HEK293 (cell line): ENCODE data around the gene CETP.

Experiments
- CTCF ChIA-PET: fragments of 350-600 bp; formaldehyde crosslinking; extraction: SDS; loops from one replicate; lab custom pipeline; 2021; ENCODE audit warnings: antibody characterized with exemption; lab: Yijun Ruan, JAX
- POLR2A ChIA-PET: fragments of 300-600 bp; formaldehyde crosslinking; extraction: SDS; loops from one replicate; lab custom pipeline; 2020; ENCODE audit warnings: antibody characterized with exemption, inconsistent platforms; lab: Yijun Ruan, JAX
- H3K27ac ChIP-seq: fragments of 200-500 bp; sonication (Bioruptor generic); 2 replicates; pipeline ENCODE4 v1.5.1; 2014; ENCODE audit warnings: low read depth, low read length, control low read depth, inconsistent platforms; ENCODE audit errors: extremely low read depth
- H3K36me3 ChIP-seq, 2 experiments: fragments of 200-500 bp in 1 of 2; sonication (Bioruptor generic) in 1 of 2; 1 replicate in 1 of 2; 2 replicates in 1 of 2; pipeline ENCODE4 v1.5.1; 2014 to 2017; ENCODE audit warnings: inconsistent platforms in 2 of 2, low read length in 2 of 2; ENCODE audit not compliant: control insufficient read depth in 2 of 2, insufficient read depth in 1 of 2
- H3K4me1 ChIP-seq: fragments of 200-500 bp; sonication (Bioruptor generic); 2 replicates; pipeline ENCODE4 v1.5.1; 2014; ENCODE audit warnings: mild to moderate bottlenecking, low read length, inconsistent platforms; ENCODE audit not compliant: control insufficient read depth, insufficient read depth
- H3K4me3 ChIP-seq: 2 replicates; pipeline ENCODE4 v1.5.1; 2011; ENCODE audit warnings: low read depth, mild to moderate bottlenecking, control low read depth, low read length, moderate library complexity
- H3K9me3 ChIP-seq: fragments of 200-500 bp; sonication (Bioruptor generic); 2 replicates; pipeline ENCODE4 v1.5.1; 2014; ENCODE audit warnings: low read depth, low read length, inconsistent platforms; ENCODE audit not compliant: control insufficient read depth, insufficient read depth
- FEZF1 ChIP-seq: fragments of 450-650 bp; formaldehyde crosslinking; IDR thresholded peaks from 2 replicates; pipeline ENCODE4 v1.5.1; 2016; ENCODE audit warnings: missing biosample characterization, missing genetic modification characterization
- KLF1 ChIP-seq: fragments of 450-650 bp; formaldehyde crosslinking; IDR thresholded peaks from 2 replicates; pipeline ENCODE4 v1.5.1; 2016; ENCODE audit warnings: missing biosample characterization, missing genetic modification characterization
- MYNN ChIP-seq: fragments of 450-650 bp; formaldehyde crosslinking; IDR thresholded peaks from 2 replicates; pipeline ENCODE4 v1.5.1; 2016; ENCODE audit warnings: missing biosample characterization, missing genetic modification characterization, borderline replicate concordance
- PRDM6 ChIP-seq: fragments of 450-650 bp; formaldehyde crosslinking; IDR thresholded peaks from 2 replicates; pipeline ENCODE4 v1.5.1; 2017; ENCODE audit warnings: missing biosample characterization, missing genetic modification characterization
- SP2 ChIP-seq: fragments of 450-650 bp; formaldehyde crosslinking; IDR thresholded peaks from 2 replicates; pipeline ENCODE4 v1.5.1; 2016; ENCODE audit warnings: missing biosample characterization, missing genetic modification characterization
- SP3 ChIP-seq: fragments of 450-650 bp; formaldehyde crosslinking; IDR thresholded peaks from 2 replicates; pipeline ENCODE4 v1.5.1; 2016; ENCODE audit warnings: missing biosample characterization, missing genetic modification characterization
- TSHZ1 ChIP-seq: fragments of 450-650 bp; formaldehyde crosslinking; IDR thresholded peaks from 2 replicates; pipeline ENCODE4 v1.5.1; 2016; ENCODE audit warnings: missing biosample characterization, missing genetic modification characterization, borderline replicate concordance
- YY1 ChIP-seq: fragments of 450-650 bp; formaldehyde crosslinking; IDR thresholded peaks from 2 replicates; pipeline ENCODE4 v1.5.1; 2018; ENCODE audit warnings: missing biosample characterization, missing genetic modification characterization
- ZBTB20 ChIP-seq: fragments of 450-650 bp; formaldehyde crosslinking; IDR thresholded peaks from 2 replicates; pipeline ENCODE4 v1.5.1; 2016; ENCODE audit warnings: missing biosample characterization, missing genetic modification characterization
- ZNF112 ChIP-seq: fragments of 450-650 bp; formaldehyde crosslinking; IDR thresholded peaks from 2 replicates; pipeline ENCODE4 v1.5.0; 2017; ENCODE audit warnings: missing biosample characterization, missing genetic modification characterization
- ZNF121 ChIP-seq: fragments of 450-650 bp; formaldehyde crosslinking; IDR thresholded peaks from 2 replicates; pipeline ENCODE4 v1.5.1; 2016; ENCODE audit warnings: missing biosample characterization, missing genetic modification characterization
- ZNF19 ChIP-seq: fragments of 450-650 bp; formaldehyde crosslinking; IDR thresholded peaks from 2 replicates; pipeline ENCODE4; 2016; ENCODE audit warnings: missing biosample characterization, missing genetic modification characterization, low read depth
- ZNF335 ChIP-seq: fragments of 450-650 bp; formaldehyde crosslinking; conservative IDR thresholded peaks from 2 replicates; pipeline ENCODE4 v1.5.1; 2016; ENCODE audit warnings: missing biosample characterization, missing genetic modification characterization
- ZNF404 ChIP-seq: fragments of 450-650 bp; formaldehyde crosslinking; IDR thresholded peaks from 2 replicates; pipeline ENCODE4 v1.5.1; 2017; ENCODE audit warnings: missing biosample characterization, missing genetic modification characterization
- ZNF513 ChIP-seq: fragments of 450-650 bp; IDR thresholded peaks from 2 replicates; pipeline ENCODE4 v1.5.1; 2018; ENCODE audit warnings: missing biosample characterization, missing genetic modification characterization
- ZNF596 ChIP-seq: fragments of 450-650 bp; IDR thresholded peaks from 2 replicates; pipeline ENCODE4 v1.5.0; 2018; ENCODE audit warnings: missing biosample characterization, mild to moderate bottlenecking, missing genetic modification characterization, moderate library complexity
- ZNF629 ChIP-seq: fragments of 450-650 bp; formaldehyde crosslinking; IDR thresholded peaks from 2 replicates; pipeline ENCODE4 v1.5.1; 2017; ENCODE audit warnings: missing biosample characterization, missing genetic modification characterization
- ZNF692 ChIP-seq: fragments of 450-650 bp; formaldehyde crosslinking; IDR thresholded peaks from 2 replicates; pipeline ENCODE4 v1.5.1; 2016; ENCODE audit warnings: missing biosample characterization, missing genetic modification characterization
- ZNF777 ChIP-seq: fragments of 450-650 bp; formaldehyde crosslinking; IDR thresholded peaks from 2 replicates; pipeline ENCODE4 v1.5.1; 2017; ENCODE audit warnings: missing biosample characterization, missing genetic modification characterization, borderline replicate concordance
- ZXDB ChIP-seq: fragments of 450-650 bp; formaldehyde crosslinking; IDR thresholded peaks from 2 replicates; pipeline ENCODE4 v1.5.1; 2016; ENCODE audit warnings: missing biosample characterization, missing genetic modification characterization
- TF ChIP-seq, protein P1 (sequence below): fragments of 450-650 bp; formaldehyde crosslinking; IDR thresholded peaks from 2 replicates; pipeline ENCODE4 v1.5.1; 2016; ENCODE audit warnings: missing biosample characterization, missing genetic modification characterization

The CETP gene

GRCh38 chr16:56930486-56931270 lies 31.1 kb upstream of the CETP start (continued):
- no peak for TF ChIP-seq ZNF121 (tag by site-specific recombination)
- peak; percentile 65; the same call in 1 of the 2 replicates for TF ChIP-seq TSHZ1 (tag by site-specific recombination)
- TF ChIP-seq FEZF1 (tag by site-specific recombination) = no peak
- TF ChIP-seq, protein P1, sequence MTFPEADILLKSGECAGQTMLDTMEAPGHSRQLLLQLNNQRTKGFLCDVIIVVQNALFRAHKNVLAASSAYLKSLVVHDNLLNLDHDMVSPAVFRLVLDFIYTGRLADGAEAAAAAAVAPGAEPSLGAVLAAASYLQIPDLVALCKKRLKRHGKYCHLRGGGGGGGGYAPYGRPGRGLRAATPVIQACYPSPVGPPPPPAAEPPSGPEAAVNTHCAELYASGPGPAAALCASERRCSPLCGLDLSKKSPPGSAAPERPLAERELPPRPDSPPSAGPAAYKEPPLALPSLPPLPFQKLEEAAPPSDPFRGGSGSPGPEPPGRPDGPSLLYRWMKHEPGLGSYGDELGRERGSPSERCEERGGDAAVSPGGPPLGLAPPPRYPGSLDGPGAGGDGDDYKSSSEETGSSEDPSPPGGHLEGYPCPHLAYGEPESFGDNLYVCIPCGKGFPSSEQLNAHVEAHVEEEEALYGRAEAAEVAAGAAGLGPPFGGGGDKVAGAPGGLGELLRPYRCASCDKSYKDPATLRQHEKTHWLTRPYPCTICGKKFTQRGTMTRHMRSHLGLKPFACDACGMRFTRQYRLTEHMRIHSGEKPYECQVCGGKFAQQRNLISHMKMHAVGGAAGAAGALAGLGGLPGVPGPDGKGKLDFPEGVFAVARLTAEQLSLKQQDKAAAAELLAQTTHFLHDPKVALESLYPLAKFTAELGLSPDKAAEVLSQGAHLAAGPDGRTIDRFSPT (tag by site-specific recombination) = no peak
- no peak for TF ChIP-seq ZBTB20 (tag by site-specific recombination)
- TF ChIP-seq, all 188 proteins: peak for 10

- peak overlapping the region; percentile 56; the same call in 1 of the 2 replicates for H3K27ac ChIP-seq
- POLR2A ChIA-PET = interaction anchor here (0.5 to 3.3 kb wide), 13 partner anchors 10 to 70 kb away, joined by 3 to 16 read pairs (median 4); no protein-coding TSS in a partner anchor
- peaks cover 4 to 16% of the 10 kb centered on the region in 2 experiments; a peak in 2 of 3 replicates for H3K36me3 ChIP-seq
- H3K9me3 ChIP-seq = no peaks in the 10 kb centered on the region
- peak overlapping the region; percentile 44 for H3K4me3 ChIP-seq
- peaks cover 3% of the 10 kb centered on the region; the same call in 1 of the 2 replicates for H3K4me1 ChIP-seq
- CTCF ChIA-PET = interaction anchor here (0.6 to 1.1 kb wide), 2 partner anchors 65 to 138 kb away, joined by 3 read pairs; no protein-coding TSS in a partner anchor
- TF ChIP-seq ZNF629 (no peak), YY1 (tag by site-specific recombination) (peak; percentile 48; the same call in 1 of the 2 replicates), SP3 (tag by site-specific recombination) (no peak), SP2 (tag by site-specific recombination) (peak; percentile 36), ZNF404 (no peak), ZNF777 (tag by site-specific recombination) (0 out of 2 replicates have a peak, but pooled peaks have one; percentile 49), PRDM6 (no peak), ZNF513 (tag by site-specific recombination) (0 out of 2 replicates have a peak, but pooled peaks have one; percentile 24), ZXDB (tag by site-specific recombination) (peak; percentile 87), ZNF112 (tag by site-specific recombination) (no peak), ZNF596 (tag by site-specific recombination) (peak; percentile 9; the same call in 1 of the 2 replicates), ZNF19 (tag by site-specific recombination) (0 out of 2 replicates have a peak, but pooled peaks have one; percentile 38), ZNF692 (tag by site-specific recombination) (peak; percentile 86), MYNN (no peak), ZNF335 (tag by site-specific recombination) (peak; percentile 91), KLF1 (tag by site-specific recombination) (peak; percentile 91)
- TF ChIP-seq, protein P1 (tag by site-specific recombination) = no peak
These were observed 30.4 kb upstream of the CETP start for GRCh38 chr16:56931271-56931891.
